ENCODE results near the gene FIG4.
"Not testable (repeated sequence)": the region's sequence is repeated elsewhere in the genome, so short reads cannot be mapped to it uniquely, and the experiment has no call there.

- not testable (repeated sequence) for TF ChIP-seq CTCF (IDR thresholded peaks at IDR 0.05; ENCODE audit: poor library complexity); EZH2 (IDR thresholded peaks at IDR 0.05; ENCODE audit: borderline replicate concordance)
Observed at GRCh38 chr6:109771939-109772755, 81.1 kb downstream of the FIG4 start.
